HG02884 (cell line): ENCODE results near the gene ZNF611.
"Not testable (repeated sequence)": the region's sequence is repeated elsewhere in the genome, so short reads cannot be mapped to it uniquely, and the experiment has no call there.

Source experiments
- ATAC-seq: cut with Tn5 transposase; IDR thresholded peaks from one replicate; pipeline ENCODE4 v1.9.1; 2021; ENCODE audit warnings: mild to moderate bottlenecking, moderate library complexity; ENCODE audit not compliant: unreplicated experiment

The ZNF611 gene

DNA sequence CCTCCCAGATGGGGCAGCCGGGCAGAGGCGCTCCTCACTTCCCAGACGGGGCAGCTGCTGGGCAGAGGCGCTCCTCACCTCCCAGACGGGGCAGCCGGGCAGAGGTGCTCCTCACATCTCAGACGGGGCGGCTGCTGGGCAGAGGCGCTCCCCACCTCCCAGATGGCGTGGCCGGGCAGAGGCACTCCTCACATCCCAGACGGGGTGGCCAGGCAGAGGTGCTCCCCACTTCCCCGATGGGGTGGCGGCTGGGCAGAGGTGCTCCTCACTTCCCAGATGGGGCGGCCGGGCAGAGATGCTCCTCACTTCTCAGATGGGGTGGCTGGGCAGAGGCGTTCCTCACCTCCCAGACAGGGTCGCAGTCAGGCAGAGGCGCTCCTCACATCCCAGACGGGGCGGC is 14.3 kb downstream of the ZNF611 start:
- not testable (repeated sequence) for ATAC-seq

DNA sequence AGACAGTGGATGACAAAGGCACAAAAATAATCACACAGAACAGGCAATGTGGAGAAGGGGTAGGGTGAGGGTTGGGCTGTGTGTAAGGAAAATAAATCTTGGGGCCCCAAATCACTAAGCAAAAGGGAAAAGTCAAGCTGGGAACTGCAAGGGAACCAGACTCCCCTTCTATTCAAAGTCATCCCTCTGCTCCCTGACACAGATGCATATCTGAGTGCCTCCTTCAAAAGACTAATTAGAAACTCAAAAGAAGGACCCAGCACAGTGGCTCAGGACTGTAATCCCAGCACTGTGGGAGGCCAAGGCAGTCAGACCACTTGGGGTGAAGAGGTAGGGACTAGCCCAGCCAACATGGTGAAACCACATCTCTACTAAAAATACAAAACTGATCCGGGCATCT is 18.3 kb downstream of the ZNF611 start:
- no peak for ATAC-seq

DNA sequence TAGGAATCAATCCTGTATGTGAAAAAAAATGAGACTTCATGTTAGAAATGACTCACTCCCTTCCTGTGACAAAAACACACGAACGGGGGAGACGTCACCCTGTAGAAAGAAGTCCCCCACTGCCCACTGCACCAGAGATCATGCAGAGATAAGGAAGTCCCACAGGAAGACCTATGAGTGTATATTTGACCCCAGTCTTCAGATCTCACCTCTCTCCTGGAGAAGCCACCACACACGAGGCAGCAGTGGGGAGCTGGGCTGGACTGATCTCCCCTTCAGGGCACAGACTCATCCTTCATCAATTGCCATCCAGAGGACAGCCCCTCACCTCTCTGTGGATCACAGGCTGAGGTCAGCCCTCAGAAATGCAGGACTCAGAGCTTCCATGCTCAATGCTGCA is 18.9 kb downstream of the ZNF611 start:
- not testable (repeated sequence) for ATAC-seq

- ATAC-seq, result not testable (repeated sequence)
Observed at GRCh38 chr19:52715330-52715729, 19.5 kb downstream of the ZNF611 start.

DNA sequence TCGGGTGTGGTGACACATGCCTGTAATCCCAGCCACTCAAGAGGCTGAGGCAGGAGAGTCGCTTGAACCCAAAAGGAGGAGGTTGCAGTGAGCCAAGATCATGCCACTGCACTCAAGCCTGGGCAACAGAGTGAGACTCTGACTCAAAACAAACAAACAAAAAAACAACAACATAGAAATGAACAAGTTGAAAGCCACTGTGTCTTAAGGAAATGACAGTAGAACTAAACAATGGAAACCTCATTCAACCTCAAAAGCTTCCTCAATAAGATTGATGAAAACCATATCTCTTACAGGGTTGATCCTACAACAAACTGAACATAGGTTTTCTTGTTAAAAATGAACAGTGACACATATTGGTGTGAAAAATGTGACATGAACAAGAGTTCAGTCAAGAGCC is 21.8 kb downstream of the ZNF611 start:
- ATAC-seq, result not testable (repeated sequence)

DNA sequence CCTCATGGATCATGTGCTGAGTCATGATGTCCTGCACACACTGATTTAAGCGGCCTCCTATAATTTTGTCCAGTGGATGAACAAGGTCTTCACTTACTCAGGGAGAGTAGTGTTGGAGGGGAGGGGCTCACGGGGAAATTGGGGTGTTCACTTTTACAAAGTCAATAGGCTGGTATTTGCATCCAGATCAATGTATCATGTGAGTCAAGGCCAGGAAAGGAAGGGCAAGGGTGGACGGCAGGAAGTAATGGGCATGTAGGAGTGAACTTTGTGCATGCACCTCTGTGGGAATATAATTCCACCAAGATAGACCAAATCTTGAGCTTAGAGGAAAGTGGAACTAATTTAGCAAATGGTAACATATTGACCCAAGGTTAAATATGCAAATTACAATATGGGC is 23.2 kb downstream of the ZNF611 start:
- ATAC-seq, result not testable (repeated sequence)

DNA sequence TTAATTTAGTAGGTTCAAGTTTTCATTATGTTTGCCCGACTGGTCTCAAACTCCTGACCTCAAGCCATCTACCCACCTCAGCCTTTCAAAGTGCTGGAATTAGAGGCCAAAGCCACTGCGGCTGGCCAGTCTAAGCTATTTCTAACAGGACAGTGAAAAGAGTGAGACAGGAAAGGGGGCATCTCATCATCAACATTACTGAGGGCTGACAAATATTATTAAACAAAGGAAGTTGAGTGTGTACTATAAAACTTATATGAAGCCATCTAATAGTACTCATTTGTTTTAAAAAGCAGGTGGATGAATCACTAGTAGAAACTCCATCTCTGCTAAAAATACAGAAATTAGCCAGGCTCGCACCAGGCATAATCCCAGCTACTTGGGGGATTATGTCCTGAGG is 24.3 kb downstream of the ZNF611 start:
- ATAC-seq, result no peak

DNA sequence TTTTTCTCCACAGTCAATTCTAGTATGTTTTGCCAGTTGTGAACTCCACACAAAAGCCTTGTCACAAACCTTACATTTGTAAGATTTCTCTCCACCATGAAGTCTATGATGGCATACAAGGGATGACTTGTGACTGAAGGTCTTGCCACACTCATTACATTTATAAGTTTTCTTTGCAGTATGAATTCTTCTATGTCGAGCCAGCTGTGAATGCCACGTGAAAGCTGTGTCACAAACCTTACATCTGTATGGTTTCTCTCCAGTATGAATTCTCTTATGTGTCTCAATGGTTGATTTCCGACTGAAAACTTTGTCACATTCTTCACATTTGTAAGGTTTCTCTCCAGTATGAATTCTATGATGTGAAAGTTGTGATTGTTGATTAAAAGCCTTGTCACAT is 29.2 kb downstream of the ZNF611 start:
- ATAC-seq, result not testable (repeated sequence)

DNA sequence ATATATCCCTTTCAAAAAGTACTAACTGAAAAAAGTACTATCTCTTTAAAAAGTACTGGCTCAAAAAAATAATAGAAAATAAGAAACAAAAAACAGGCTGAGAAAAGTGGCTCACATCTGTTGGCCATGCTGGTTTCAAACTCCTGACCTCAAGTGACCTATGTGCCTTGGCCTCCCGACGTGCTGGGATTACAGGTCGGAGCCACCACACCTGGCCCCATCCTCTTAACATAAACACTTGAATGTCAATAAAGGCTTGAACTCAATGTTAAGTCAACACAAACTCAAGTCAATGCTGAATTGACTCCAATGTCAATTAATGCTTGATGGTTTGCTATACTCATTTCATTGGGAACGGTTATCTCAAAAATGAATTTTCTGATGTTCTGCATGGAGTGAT is 30.9 kb downstream of the ZNF611 start:
- ATAC-seq, result no peak

- no peak for ATAC-seq
Observed at GRCh38 chr19:52700673-52701072, 34.2 kb downstream of the ZNF611 start.

- ATAC-seq, result not testable (repeated sequence)
Observed at GRCh38 chr19:52699555-52699954, 35.3 kb downstream of the ZNF611 start.

GRCh38 chr19:52695996-52696395 is 38.8 kb downstream of the ZNF611 start:
- ATAC-seq, result no peak

DNA sequence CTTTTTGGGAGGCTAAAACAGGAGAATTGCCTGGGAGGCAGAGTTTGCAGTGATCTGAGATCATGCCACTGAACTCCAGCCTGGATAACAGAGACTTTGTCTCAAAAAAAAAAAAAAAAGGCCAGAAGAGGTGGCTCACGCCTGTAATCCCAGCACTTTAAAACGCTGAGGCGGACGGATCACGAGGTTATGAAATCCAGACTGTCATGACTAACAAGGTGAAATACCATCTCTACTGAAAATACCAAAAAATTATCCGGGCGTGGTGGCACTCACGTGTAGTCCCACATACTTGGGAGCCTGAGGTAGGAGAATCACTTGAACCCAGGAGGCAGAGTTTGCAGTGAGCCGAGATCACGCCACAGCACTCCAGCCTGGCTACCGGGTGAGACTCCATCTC is 39.9 kb downstream of the ZNF611 start:
- ATAC-seq, result no peak

- ATAC-seq, result not testable (repeated sequence)
Observed at GRCh38 chr19:52694281-52694680, 40.6 kb downstream of the ZNF611 start.

- ATAC-seq, result no peak
Observed at GRCh38 chr19:52692431-52693008, 42.3 kb downstream of the ZNF611 start.

- ATAC-seq, result no peak
Observed at GRCh38 chr19:52691737-52692136, 43.1 kb downstream of the ZNF611 start.

DNA sequence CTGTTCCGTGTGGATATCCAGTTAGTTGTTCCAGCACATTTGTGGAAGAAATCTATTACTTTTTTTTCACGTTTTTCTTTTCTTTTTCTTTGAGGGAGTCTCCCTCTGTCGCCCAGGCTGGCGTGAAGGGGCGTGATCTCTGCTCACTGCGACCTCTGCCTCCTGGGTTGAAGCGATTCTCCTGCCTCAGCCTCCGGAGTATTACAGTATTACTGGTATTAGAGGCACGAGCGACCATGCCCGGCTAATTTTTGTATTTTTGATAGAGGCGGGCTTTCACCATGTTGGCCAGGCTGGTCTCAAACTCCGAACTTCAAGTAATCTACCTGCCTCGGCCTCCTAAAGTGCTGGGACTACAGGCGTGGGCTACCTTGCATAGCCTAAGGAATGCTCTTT is 43.6 kb downstream of the ZNF611 start:
- no peak for ATAC-seq

DNA sequence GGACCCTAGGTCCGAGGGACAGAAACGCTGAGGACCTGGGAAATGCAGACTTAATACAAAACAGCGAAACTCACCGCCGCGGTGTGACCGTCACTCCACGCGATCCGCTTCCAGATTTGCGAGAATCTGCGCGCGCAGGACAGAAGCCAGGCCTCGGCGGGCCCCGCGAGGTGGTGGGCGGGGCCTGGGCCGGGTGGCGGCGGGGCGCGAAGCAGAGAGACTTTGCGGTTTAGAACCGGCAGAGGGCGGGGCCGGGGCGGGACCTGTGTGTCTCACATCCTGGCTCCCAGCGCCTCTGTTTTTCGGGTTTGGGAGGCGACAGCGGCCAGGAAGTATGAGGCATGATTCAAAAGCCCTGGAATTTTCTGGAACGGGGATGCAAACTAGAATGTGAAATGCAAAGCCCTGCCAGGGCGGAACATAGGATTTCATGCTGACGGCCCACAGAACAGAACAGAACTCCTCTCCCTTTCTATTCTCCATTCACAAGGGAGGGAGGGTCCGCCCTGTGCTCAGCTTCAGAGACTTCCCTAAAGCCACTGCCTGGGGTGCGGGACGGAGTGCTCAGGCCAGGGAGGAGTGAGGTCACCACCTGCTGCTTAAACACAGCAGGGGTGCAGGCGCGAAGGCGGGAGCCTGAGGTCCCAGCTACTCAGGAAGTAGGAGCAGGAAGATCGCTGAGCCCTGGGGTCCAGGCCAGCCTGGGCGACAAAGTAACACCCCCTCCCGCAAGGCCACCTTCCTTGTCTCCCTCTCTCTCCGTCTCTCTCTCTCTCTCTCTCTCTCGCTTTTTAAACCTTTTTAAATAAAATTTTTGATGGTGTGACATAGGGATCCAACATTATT is 44.3 kb downstream of the ZNF611 start:
- peak; percentile 72 for ATAC-seq

DNA sequence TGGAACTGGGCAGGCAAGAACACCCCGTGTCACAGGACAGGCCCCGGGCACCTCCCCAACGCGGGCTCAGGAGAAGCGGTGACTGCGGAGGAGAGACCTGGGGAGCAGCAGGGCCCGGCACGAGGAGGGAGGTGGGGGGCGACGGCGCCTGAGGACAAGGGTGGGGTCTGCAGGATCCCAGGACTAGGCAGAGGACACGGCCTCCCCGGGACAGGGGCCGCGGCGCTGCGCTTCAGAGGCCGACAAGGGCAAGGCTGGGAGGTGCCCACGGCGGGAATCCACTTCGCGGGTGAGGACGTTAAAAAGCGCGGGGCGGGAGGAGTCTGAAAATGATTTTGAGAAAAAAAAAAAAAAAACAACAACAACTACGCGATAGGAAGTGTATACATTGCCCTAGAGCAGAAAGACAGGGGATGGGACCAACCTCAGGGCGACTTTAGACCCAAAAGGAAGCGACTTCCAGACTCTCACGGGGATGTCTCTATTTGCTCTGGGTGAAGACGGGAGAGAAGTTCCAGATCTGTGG is 44.9 kb downstream of the ZNF611 start:
- ATAC-seq, result peak; percentile 29

GRCh38 chr19:52688925-52689796 is 45.7 kb downstream of the ZNF611 start:
- ATAC-seq, result not testable (repeated sequence)

- ATAC-seq, result no peak
Observed at GRCh38 chr19:52688335-52688734, 46.5 kb downstream of the ZNF611 start.
